Peyer's patch (tissue), 4 donors: ENCODE results near the gene RPP14. TPM values are rescaled to one million over a fixed set of nuclear protein-coding genes. Genes with fewer than 3 reads are reported as not detected.

Source experiments
- DNase-seq, 3 donors: peaks; one replicate each; pipeline ENCODE4 v3.0.0-alpha.2; 2017 to 2019
- H3K27ac ChIP-seq, 4 donors: fragments of 200-600 bp; sonication (generic); one replicate each; pipeline ENCODE4 v1.5.1; 2016 to 2019
- H3K27me3 ChIP-seq, 2 donors: fragments of 200-600 bp; sonication (generic); one replicate each; pipeline ENCODE4 v1.5.1; 2019
- H3K36me3 ChIP-seq, 3 donors: fragments of 200-600 bp; sonication (generic); one replicate each; pipeline ENCODE4 v1.5.1; 2016 to 2019
- H3K4me1 ChIP-seq, 4 donors: fragments of 200-600 bp; sonication (generic); one replicate each; pipeline ENCODE4 v1.5.1; 2016 to 2019
- H3K4me3 ChIP-seq, 4 donors: fragments of 200-600 bp; sonication (generic); 1 replicate in 3 of 4; 2 replicates in 1 of 4; pipeline ENCODE4 v1.5.1; 2016 to 2019; ENCODE audit warnings: mild to moderate bottlenecking in 1 of 4
- H3K9me3 ChIP-seq, 4 donors: fragments of 200-600 bp; sonication (generic); one replicate each; pipeline ENCODE4 v1.5.1; 2016 to 2019; ENCODE audit warnings: mild to moderate bottlenecking in 1 of 4
- CTCF ChIP-seq, 6 experiments: fragments of 450-650 bp in 4 of 6; fragments of 200-600 bp in 2 of 6; sonication (generic) in 1 of 6; IDR thresholded peaks; one replicate each; pipeline ENCODE4 v1.5.1; 2017 to 2019; ENCODE audit warnings: antibody characterized with exemption in 6 of 6, mild to moderate bottlenecking in 3 of 6, moderate library complexity in 1 of 6
- POLR2A ChIP-seq, 2 donors: fragments of 450-650 bp; IDR thresholded peaks; one replicate each; pipeline ENCODE4 v1.5.1; 2017; ENCODE audit warnings: antibody characterized with exemption in 2 of 2, mild to moderate bottlenecking in 2 of 2, moderate library complexity in 2 of 2
- total RNA-seq, 4 donors: library from RNA; depleted of rRNA; stranded (reverse); fragments of >200 nt; gene quantifications; one replicate each; pipeline ENCODE4 v1.1.0, GENCODE V29; 2016

RPP14 gene
- total RNA-seq, 4 donors from 2014 or later = 9.9 to 23.1 (median 13.4) TPM

DNA sequence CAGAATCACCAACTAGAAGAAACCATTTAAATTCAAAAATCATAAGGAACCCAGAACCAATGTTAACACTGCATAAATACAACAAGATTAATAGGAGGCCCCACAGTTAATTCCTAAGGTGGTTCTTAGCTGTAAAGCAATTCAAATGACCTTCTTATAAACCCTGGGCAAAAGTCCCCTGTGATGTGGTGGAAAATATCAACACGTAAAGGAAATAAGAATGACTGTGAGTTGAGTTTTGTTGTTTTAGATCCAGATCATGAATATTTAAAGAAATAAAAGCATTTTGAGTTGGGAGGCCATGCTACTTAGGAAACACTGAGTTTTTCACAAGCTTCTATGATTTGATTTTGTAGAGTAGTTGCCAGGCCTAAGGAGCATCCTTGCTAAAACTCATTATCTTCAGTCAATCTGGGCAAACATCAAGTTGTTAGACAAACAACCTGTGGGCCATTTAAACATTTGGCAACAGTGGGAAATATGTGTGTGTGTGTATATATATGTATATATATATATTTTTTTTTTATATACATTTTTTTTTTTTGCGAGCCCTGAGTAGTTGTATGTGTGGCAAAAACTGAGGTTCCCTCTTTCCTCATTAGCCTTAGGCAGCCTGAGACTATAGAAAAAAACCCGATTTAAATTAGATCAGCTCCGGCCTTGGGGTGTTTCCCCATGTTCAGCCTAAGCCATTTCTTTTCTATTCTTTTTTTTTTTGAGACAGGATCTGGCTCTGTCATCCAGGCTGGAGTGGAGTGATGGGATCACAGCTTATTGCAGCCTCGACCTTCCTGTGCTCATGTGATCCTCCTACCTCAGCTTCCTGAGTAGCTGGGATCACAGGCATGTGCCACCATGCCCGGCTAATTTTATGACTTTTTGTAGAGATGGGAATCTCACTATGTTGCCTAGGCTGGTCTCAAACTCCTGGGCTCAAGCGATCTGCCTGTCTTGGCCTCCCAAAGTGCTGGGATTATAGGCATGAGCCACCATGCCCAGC lies 18.6 kb downstream of the RPP14 start:
- no peak for DNase-seq
- no peak for TF ChIP-seq CTCF (IDR thresholded peaks at IDR 0.05)
- H3K4me1 ChIP-seq = peaks cover 0 to 12% (median 5%) of the 10 kb centered on the region in 4 donors
- H3K36me3 ChIP-seq = no peaks in the 10 kb centered on the region
- peak overlapping the region in 2 of 4 donors; percentile 72 to 75 for H3K27ac ChIP-seq
- H3K27me3 ChIP-seq = no peaks in the 10 kb centered on the region
- no peaks in the 10 kb centered on the region for H3K9me3 ChIP-seq
- no peak overlapping the region for H3K4me3 ChIP-seq

DNA sequence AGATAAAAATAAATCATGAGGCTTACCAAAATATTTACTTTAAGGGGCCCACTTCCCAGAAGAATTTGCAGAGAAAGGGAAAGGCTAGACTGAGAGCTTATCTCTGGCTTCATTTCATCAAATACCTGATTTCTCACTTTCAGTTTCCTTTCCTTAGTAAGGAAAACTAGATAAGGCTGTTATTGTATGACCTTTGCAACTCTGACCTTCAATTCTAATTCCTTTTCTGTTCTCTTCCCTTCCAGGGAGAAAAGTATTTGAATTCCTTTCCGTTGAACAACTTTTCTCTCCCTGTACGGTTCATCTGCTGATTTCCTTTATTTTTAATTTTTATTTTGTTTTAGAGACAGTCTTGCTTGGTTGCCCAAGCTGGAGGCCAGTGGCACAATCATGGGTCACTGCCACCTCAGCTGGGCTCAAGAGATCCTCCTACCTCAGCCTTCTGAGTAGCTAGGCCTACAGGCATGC lies 19.5 kb downstream of the RPP14 start:
- Histone ChIP-seq H3K4me1 (peaks cover 0 to 12% (median 5%) of the 10 kb centered on the region in 4 donors), H3K27ac (peak overlapping the region in 2 of 4 donors; percentile 72 to 75), H3K4me3 (no peak overlapping the region), H3K36me3 (no peaks in the 10 kb centered on the region), H3K9me3 (no peaks in the 10 kb centered on the region), H3K27me3 (no peaks in the 10 kb centered on the region)
- no peak for DNase-seq
- TF ChIP-seq CTCF (IDR thresholded peaks at IDR 0.05) (no peak), POLR2A (IDR thresholded peaks at IDR 0.05) (no peak)

DNA sequence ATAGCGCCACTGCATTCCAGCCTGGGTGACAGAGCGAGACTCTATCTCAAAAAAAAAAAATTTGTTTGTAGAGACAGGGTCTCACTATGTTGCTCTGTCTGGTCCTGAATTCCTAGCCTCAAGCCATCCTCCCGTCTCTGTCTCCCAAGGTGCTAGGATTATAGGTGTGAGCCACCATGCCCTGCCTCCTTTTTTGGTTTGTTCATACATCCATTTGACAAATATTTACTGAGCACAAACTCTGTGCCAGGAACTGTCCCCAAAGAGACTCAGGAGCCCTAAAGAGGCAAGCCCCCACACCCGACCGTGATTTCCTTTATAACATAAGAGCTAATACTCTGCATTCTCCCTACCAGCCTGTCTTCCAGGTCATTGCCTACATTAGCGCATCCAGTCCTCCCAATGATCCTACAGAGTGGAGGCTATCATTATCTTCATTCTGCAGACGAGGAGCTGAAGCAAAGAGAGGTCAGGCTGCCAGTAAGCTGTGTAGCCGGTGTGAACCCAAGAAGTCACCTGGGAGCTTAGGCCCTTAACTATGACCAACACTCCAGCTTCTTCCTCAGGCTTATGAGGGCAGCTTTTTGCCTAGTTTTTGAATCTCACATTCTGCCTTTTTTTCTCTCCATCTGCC lies 20.3 kb downstream of the RPP14 start:
- Histone ChIP-seq H3K27me3 (no peaks in the 10 kb centered on the region), H3K4me1 (peaks cover 0 to 12% (median 5%) of the 10 kb centered on the region in 4 donors), H3K4me3 (no peak overlapping the region), H3K9me3 (no peaks in the 10 kb centered on the region), H3K36me3 (no peaks in the 10 kb centered on the region), H3K27ac (peak overlapping the region in 1 of 4 donors; percentile 72)
- no peak for TF ChIP-seq POLR2A (IDR thresholded peaks at IDR 0.05)
- TF ChIP-seq CTCF (IDR thresholded peaks at IDR 0.05) = no peak
- DNase-seq = no peak

- TF ChIP-seq POLR2A (IDR thresholded peaks at IDR 0.05) = no peak
- no peak for TF ChIP-seq CTCF (IDR thresholded peaks at IDR 0.05)
- no peak for DNase-seq
- H3K4me1 ChIP-seq = peaks cover 3 to 20% (median 9%) of the 10 kb centered on the region in 4 donors
- H3K27me3 ChIP-seq = no peaks in the 10 kb centered on the region
- no peaks in the 10 kb centered on the region for H3K36me3 ChIP-seq
- H3K4me3 ChIP-seq = no peak overlapping the region
- H3K27ac ChIP-seq = no peak overlapping the region
- no peaks in the 10 kb centered on the region for H3K9me3 ChIP-seq
Measured at GRCh38 chr3:58329150-58329921, 23.3 kb downstream of the RPP14 start.

- H3K36me3 ChIP-seq = no peaks in the 10 kb centered on the region
- no peaks in the 10 kb centered on the region for H3K9me3 ChIP-seq
- H3K4me1 ChIP-seq = peaks cover 3 to 23% (median 9%) of the 10 kb centered on the region in 4 donors
- peak in 1 of 3 donors; percentile 18 for DNase-seq
- no peaks in the 10 kb centered on the region for H3K27me3 ChIP-seq
- no peak overlapping the region for H3K27ac ChIP-seq
- H3K4me3 ChIP-seq = no peak overlapping the region
- TF ChIP-seq CTCF (IDR thresholded peaks at IDR 0.05) (no peak), POLR2A (IDR thresholded peaks at IDR 0.05) (no peak)
Measured at GRCh38 chr3:58329922-58330413, 23.9 kb downstream of the RPP14 start.
